GM12878 (cell line): ENCODE measurements around the gene SEMA4A. TPM values are rescaled to one million over a fixed set of nuclear protein-coding genes. Genes with fewer than 3 reads are reported as not detected.

ENCODE experiments used
- ATAC-seq: fragments of 200-7000 bp; cut with Tn5 transposase; 3 replicates; pipeline ENCODE4 v1.9.1; 2020; ENCODE audit warnings: mild to moderate bottlenecking, moderate library complexity
- BruUV-seq: library from RNA; stranded (reverse); fragments of 400-500 nt; replicated peaks from 2 replicates; lab custom pipeline; 2021; lab: Mats Ljungman, UMichigan
- CTCF ChIA-PET: fragments of 300-600 bp; sonication (Branson Sonifier 250); formaldehyde crosslinking; extraction: SDS; loops from one replicate; lab custom pipeline; 2021; ENCODE audit warnings: inconsistent platforms; lab: Yijun Ruan, JAX
- POLR2A ChIA-PET: fragments of 350-600 bp; formaldehyde crosslinking; extraction: SDS; loops from one replicate; lab custom pipeline; 2021; ENCODE audit warnings: inconsistent platforms; lab: Charles Lee
- RAD21 ChIA-PET: fragments of 300-600 bp; sonication (Branson Sonifier 250); formaldehyde crosslinking; loops from one replicate; lab custom pipeline; 2023; ENCODE audit warnings: antibody characterized with exemption; ENCODE audit not compliant: unreplicated experiment; lab: Charles Lee
- SMC1A ChIA-PET: fragments of 300-600 bp; sonication (Branson Sonifier 250); formaldehyde crosslinking; loops from one replicate; lab custom pipeline; 2023; ENCODE audit not compliant: unreplicated experiment, uncharacterized antibody; lab: Charles Lee
- DNase-seq: peaks from one replicate; pipeline ENCODE4 v3.0.0-alpha.2; 2011; ENCODE audit warnings: low read depth, low spot score
- FAIRE-seq: peaks from 3 replicates; lab custom pipeline; 2011; peaks lifted over from hg19 to GRCh38; lab: Jason Lieb, UNC
- H2AFZ ChIP-seq: 2 replicates; pipeline ENCODE4 v1.6.0; 2011; ENCODE audit warnings: low read depth, low read length, control low read depth; ENCODE audit not compliant: control insufficient read depth
- H3K27ac ChIP-seq: 2 replicates; pipeline ENCODE4 v1.5.1; 2011; ENCODE audit warnings: control low read depth; ENCODE audit not compliant: control insufficient read depth, insufficient read depth
- H3K27me3 ChIP-seq, 2 experiments: replicated peaks in 1 of 2; 2 replicates each; pipeline versions ENCODE4 v1.6.0 to v1.6.1; 2011; ENCODE audit warnings: low read length in 1 of 2; ENCODE audit not compliant: control insufficient read depth in 2 of 2, insufficient read depth in 2 of 2
- H3K36me3 ChIP-seq, 2 experiments: 2 replicates each; pipeline ENCODE4 v1.5.1; 2011; ENCODE audit warnings: low read length in 1 of 2; ENCODE audit not compliant: control insufficient read depth in 2 of 2, insufficient read depth in 2 of 2
- H3K4me1 ChIP-seq: 2 replicates; pipeline ENCODE4 v1.6.1; 2011; ENCODE audit warnings: mild to moderate bottlenecking, low read length, moderate library complexity, mixed read lengths; ENCODE audit not compliant: control insufficient read depth, insufficient read depth
- H3K4me2 ChIP-seq: 2 replicates; pipeline ENCODE4 v1.6.0; 2011; ENCODE audit warnings: control low read depth; ENCODE audit not compliant: control insufficient read depth, insufficient read depth
- H3K4me3 ChIP-seq: fragments of 200-600 bp; sonication (generic); 2 replicates; pipeline ENCODE4 v1.5.1; 2016
- H3K79me2 ChIP-seq: 2 replicates; pipeline ENCODE4 v1.6.0; 2011; ENCODE audit warnings: low read length; ENCODE audit not compliant: control insufficient read depth, insufficient read depth
- H3K9ac ChIP-seq: 2 replicates; pipeline ENCODE4 v1.8.0; 2011; ENCODE audit warnings: low read length, control low read depth, mixed read lengths; ENCODE audit not compliant: control insufficient read depth, insufficient read depth
- H3K9me3 ChIP-seq: replicated peaks from 3 replicates; pipeline ENCODE4 v1.5.1; 2011; ENCODE audit warnings: mild to moderate bottlenecking, low read length; ENCODE audit not compliant: control insufficient read depth, insufficient read depth
- H4K20me1 ChIP-seq: 2 replicates; pipeline ENCODE4 v1.6.0; 2011; ENCODE audit not compliant: control insufficient read depth, insufficient read depth
- BCL3 ChIP-seq: IDR thresholded peaks from 2 replicates; pipeline ENCODE4 v1.6.1; 2011; ENCODE audit warnings: borderline replicate concordance, low read depth, mild to moderate bottlenecking, moderate library complexity, low read length; ENCODE audit not compliant: insufficient read depth, poor library complexity, severe bottlenecking
- IRF3 ChIP-seq: fragments of 450-650 bp; IDR thresholded peaks from 2 replicates; pipeline ENCODE4 v1.6.1; 2014; ENCODE audit warnings: mild to moderate bottlenecking
- KDM1A ChIP-seq: fragments of 200-600 bp; sonication (generic); IDR thresholded peaks from 2 replicates; pipeline ENCODE4 v1.6.1; 2016; ENCODE audit warnings: borderline replicate concordance
- MLLT1 ChIP-seq: fragments of 450-650 bp; IDR thresholded peaks from 2 replicates; pipeline ENCODE4 v1.6.1; 2016; ENCODE audit warnings: mild to moderate bottlenecking
- RCOR1 ChIP-seq: conservative IDR thresholded peaks from 2 replicates; pipeline ENCODE4 v1.6.1; 2012; ENCODE audit warnings: low read depth, low read length, improper control_type of control experiment
- WGBS: methylation state at CpG from one replicate; pipeline ENCODE4 v1.1.6; 2016; ENCODE audit warnings: low lambda C conversion rate; ENCODE audit not compliant: insufficient replicate concordance, insufficient coverage; ENCODE audit errors: missing lambda C conversion rate; 5-methylcytosine and 5-hydroxymethylcytosine counted together
- in situ Hi-C: fragments of 300-500 bp; cut with MboI; formaldehyde crosslinking; loops from 9 replicates; pipeline ENCODE4 v1.14.3; 2018; ENCODE audit warnings: mixed read lengths
- intact Hi-C: fragments of 100-400 bp; cut with micrococcal nuclease; formaldehyde crosslinking; loops from one replicate; pipeline ENCODE4 v1.14.2; 2022; ENCODE audit not compliant: unreplicated experiment
- polyA plus RNA-seq, 11 experiments: library from polyadenylated mRNA; depleted of rRNA in 4 of 11; unstranded in 6 of 11; stranded (reverse) in 5 of 11; fragments of >200 nt; fragmentation: Nextera tagmentation in 4 of 11; fragmentation: Illumina TruSeq in 1 of 11; extraction: Ambion mirVana in 4 of 11; extraction: Trizol in 1 of 11; gene quantifications; 1 replicate in 1 of 11; 2 replicates in 10 of 11; pipeline versions ENCODE4 v1.2.1 to v1.2.3, GENCODE V29; 2011 to 2016; ENCODE audit warnings: inconsistent platforms in 2 of 11, missing spikeins in 2 of 11, low read depth in 1 of 11
- total RNA-seq, 4 experiments: library from RNA; depleted of rRNA in 3 of 4; stranded (reverse); fragments of >200 nt in 3 of 4; fragmentation: Illumina TruSeq in 1 of 4; extraction: Trizol in 1 of 4; gene quantifications; 2 replicates each; pipeline versions ENCODE4 v1.2.1 to v1.2.3, GENCODE V29; 2013 to 2021

Gene SEMA4A
- total and polyA plus RNA-seq, 10 of the 15 experiments (the other 5 are each of a cell fraction or from before 2014, with no cell fraction given), result 2.6 to 64.2 (median 32.8) TPM

- ChIA-PET CTCF (interaction anchor here (0.8 kb wide), 1 partner anchor 10 kb away, joined by 4 read pairs; no protein-coding TSS in a partner anchor), POLR2A (interaction anchor here (0.6 to 8.2 kb wide), 2 partner anchors 12 to 47 kb away, joined by 6 to 139 read pairs; partner anchors contain the start of gene SLC25A44), RAD21 (interaction anchor here (6.0 kb wide), 1 partner anchor 12 kb away, joined by 65 read pairs; no protein-coding TSS in a partner anchor), SMC1A (interaction anchor here (1.6 to 4.7 kb wide), 3 partner anchors 12 to 17 kb away, joined by 3 to 50 read pairs (median 10); partner anchors contain the start of gene SLC25A44)
- no peak overlapping the region for H2AFZ ChIP-seq
- intact Hi-C loops, result no loop called here
- no peak for FAIRE-seq
- H3K79me2 ChIP-seq, result peaks cover 17% of the 10 kb centered on the region
- WGBS, result 84% methylated on average over 3 of the region's 3 CpGs
- H3K4me3 ChIP-seq, result no peak overlapping the region
- no TSS peak for BruUV-seq
- no peak for ATAC-seq
- H3K4me2 ChIP-seq, result no peak overlapping the region
- no peaks in the 10 kb centered on the region for H3K9me3 ChIP-seq
- no peak overlapping the region for H3K27ac ChIP-seq
- no peaks in the 10 kb centered on the region for H3K27me3 ChIP-seq
- in situ Hi-C loops, result no loop called here
- DNase-seq, result no peak
- TF ChIP-seq RCOR1 (no peak), BCL3 (no peak), KDM1A (no peak)
- H3K36me3 ChIP-seq, result peaks cover 14 to 16% of the 10 kb centered on the region in 2 experiments
- H3K4me1 ChIP-seq, result peaks cover 5% of the 10 kb centered on the region
- H4K20me1 ChIP-seq, result no peaks in the 10 kb centered on the region
- H3K9ac ChIP-seq, result no peak overlapping the region
Observed at GRCh38 chr1:156211243-156211642, 57.9 kb downstream of the SEMA4A start.

- Histone ChIP-seq H3K4me3 (peak overlapping the region; percentile 96; the same call in 1 of the 2 replicates), H3K4me1 (peaks cover 5% of the 10 kb centered on the region), H3K27me3 (no peaks in the 10 kb centered on the region), H3K27ac (peak overlapping the region; percentile 99), H3K9me3 (no peaks in the 10 kb centered on the region), H3K36me3 (peaks cover 14 to 16% of the 10 kb centered on the region in 2 experiments), H3K79me2 (peaks cover 17% of the 10 kb centered on the region), H4K20me1 (no peaks in the 10 kb centered on the region), H3K4me2 (peak overlapping the region; percentile 90), H3K9ac (peak overlapping the region; percentile 99), H2AFZ (no peak overlapping the region; the same call in 1 of the 2 replicates)
- WGBS, result 98% methylated on average over 9 of the region's 9 CpGs
- SMC1A ChIA-PET, result interaction anchor here (1.2 to 4.7 kb wide), 11 partner anchors 9 to 69 kb away, joined by 3 to 50 read pairs (median 6); partner anchors contain the start of genes SEMA4A and SLC25A44
- POLR2A ChIA-PET, result interaction anchor here (0.9 to 8.2 kb wide), 13 partner anchors 8 to 115 kb away, joined by 3 to 139 read pairs (median 4); partner anchors contain the start of genes SEMA4A, SLC25A44 and SMG5
- TF ChIP-seq IRF3 (no peak), MLLT1 (0 out of 2 replicates have a peak, but pooled peaks have one; percentile 25)
- intact Hi-C loops, result no loop called here
- in situ Hi-C loops, result no loop called here
- FAIRE-seq, result no peak
- BruUV-seq, result no TSS peak
- ATAC-seq, result no peak
- RAD21 ChIA-PET, result interaction anchor here (0.5 to 6.0 kb wide), 13 partner anchors 13 to 168 kb away, joined by 3 to 65 read pairs (median 4); partner anchors contain the start of genes SEMA4A, SLC25A44 and TMEM79
- DNase-seq, result no peak
- CTCF ChIA-PET, result interaction anchor here (0.8 to 3.3 kb wide), 12 partner anchors 9 to 117 kb away, joined by 3 to 45 read pairs (median 4); no protein-coding TSS in a partner anchor
Observed at GRCh38 chr1:156212130-156212529, 58.7 kb downstream of the SEMA4A start.
